Astrocyte of the spinal cord (primary cell): Measurements from ENCODE around the gene E2F3.

Experiments
- DNase-seq: peaks from one replicate; pipeline ENCODE4 v3.0.0; 2011; ENCODE audit warnings: low read depth, low spot score
- H3K4me3 ChIP-seq: 2 replicates; pipeline ENCODE4 v1.5.1; 2011; ENCODE audit warnings: low read depth, mild to moderate bottlenecking, low read length, moderate library complexity
- in situ Hi-C: cut with HindIII; loops from 2 replicates; pipeline ENCODE4 v1.10.0; 2017; ENCODE audit warnings: low sequenced_read_pairs
- TF ChIP-seq, protein P1 (sequence below): IDR thresholded peaks from 2 replicates; pipeline ENCODE4 v1.5.1; 2012; ENCODE audit warnings: low read depth, mild to moderate bottlenecking, low read length, inconsistent platforms

Gene E2F3

GRCh38 chr6:20532881-20533280, 131.2 kb downstream of the E2F3 start:
- DNase-seq, result no peak
- no peak overlapping the region for H3K4me3 ChIP-seq
- TF ChIP-seq, protein P1, sequence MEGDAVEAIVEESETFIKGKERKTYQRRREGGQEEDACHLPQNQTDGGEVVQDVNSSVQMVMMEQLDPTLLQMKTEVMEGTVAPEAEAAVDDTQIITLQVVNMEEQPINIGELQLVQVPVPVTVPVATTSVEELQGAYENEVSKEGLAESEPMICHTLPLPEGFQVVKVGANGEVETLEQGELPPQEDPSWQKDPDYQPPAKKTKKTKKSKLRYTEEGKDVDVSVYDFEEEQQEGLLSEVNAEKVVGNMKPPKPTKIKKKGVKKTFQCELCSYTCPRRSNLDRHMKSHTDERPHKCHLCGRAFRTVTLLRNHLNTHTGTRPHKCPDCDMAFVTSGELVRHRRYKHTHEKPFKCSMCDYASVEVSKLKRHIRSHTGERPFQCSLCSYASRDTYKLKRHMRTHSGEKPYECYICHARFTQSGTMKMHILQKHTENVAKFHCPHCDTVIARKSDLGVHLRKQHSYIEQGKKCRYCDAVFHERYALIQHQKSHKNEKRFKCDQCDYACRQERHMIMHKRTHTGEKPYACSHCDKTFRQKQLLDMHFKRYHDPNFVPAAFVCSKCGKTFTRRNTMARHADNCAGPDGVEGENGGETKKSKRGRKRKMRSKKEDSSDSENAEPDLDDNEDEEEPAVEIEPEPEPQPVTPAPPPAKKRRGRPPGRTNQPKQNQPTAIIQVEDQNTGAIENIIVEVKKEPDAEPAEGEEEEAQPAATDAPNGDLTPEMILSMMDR, result no peak
- in situ Hi-C loops, result no loop called here

DNA sequence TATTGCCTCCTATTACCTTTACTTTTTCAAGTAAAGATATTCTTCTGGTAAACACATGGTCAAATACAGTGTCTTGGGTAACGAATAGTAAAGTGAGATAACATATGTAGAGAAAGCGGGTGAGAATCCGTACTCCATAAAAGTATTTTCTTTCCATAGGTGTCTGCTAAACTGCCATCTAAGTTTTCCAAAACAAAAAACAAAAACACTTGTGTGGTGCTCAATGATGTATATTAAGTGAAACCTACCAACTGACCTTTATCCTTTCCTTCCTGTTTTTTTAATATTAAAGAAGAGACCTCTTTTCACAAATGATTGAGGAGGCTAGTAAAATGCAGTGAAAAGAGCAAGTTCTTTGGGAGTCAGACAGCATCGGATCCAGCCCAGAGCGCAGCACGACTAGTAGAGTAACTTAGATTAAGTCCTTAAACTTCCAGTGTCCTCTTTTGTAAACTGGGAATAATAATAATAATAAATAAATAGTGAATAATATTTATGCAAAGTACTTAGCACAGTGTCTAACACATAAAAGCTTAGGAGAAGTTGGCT, 132.1 kb downstream of the E2F3 start:
- TF ChIP-seq, protein P1, result no peak
- DNase-seq, result no peak
- in situ Hi-C loops, result no loop called here

GRCh38 chr6:20534295-20535262, 132.9 kb downstream of the E2F3 start, which contains the start of gene CDKAL1:
Gene CDKAL1 (plus strand): TSS chr6:20534457. CDS start chr6:20546351, 11,894 bp downstream.
- peak within 1 kb of the TSS; percentile 71 for H3K4me3 ChIP-seq
- peak; percentile 95 for DNase-seq
- in situ Hi-C loops, result no loop called here
- TF ChIP-seq, protein P1, result no peak

More for the DNA sequence above, 132.1 kb downstream of the E2F3 start:
- H3K4me3 ChIP-seq, result peak overlapping the region; percentile 71

DNA sequence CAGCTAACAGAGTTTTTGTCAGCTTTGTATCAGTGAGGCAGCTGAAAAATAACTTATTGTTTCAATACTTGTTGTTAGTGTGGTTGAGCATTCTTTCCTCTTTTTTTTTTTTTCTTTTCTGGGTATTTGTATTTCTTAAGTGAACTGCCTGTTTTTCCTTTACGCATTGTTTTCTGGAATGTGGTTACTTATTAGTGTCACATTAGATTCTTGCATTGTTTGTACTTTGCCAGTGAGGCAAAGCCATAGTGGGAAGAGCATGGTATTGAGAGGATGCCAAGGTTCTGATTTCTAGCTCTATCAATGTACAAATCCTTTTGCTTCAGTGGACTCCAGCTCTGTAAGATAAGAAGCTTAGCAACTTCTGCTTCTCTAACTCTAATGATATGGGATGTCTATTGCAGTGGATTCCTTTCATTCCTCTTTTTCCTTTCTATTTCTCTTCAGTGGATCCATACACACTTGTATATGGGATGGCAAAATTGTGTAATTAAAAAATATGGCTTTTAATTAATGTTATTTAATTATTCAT, 136.5 kb downstream of the E2F3 start:
- TF ChIP-seq, protein P1, result no peak
- in situ Hi-C loops, result no loop called here
- H3K4me3 ChIP-seq, result no peak overlapping the region
- DNase-seq, result no peak

DNA sequence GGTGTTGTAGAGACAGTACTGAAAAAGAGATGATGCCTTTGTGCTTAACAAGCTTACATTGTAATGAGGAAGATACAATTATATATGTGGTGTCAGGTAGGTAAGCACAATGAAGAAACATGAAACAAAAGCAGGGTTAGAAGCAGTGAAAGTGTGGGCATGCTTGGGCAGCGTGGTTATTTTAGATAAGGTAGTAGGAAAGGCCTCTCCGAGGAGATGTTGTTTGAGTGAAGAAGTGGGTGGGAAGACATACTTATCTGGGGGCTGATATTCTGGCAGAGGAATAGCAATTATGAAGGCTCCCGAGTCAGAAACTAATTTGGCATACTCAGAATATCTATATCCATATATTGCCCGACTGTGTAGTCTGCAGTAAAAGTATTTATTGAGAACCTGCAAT, 137.2 kb downstream of the E2F3 start:
- TF ChIP-seq, protein P1, result no peak
- H3K4me3 ChIP-seq, result no peak overlapping the region
- in situ Hi-C loops, result no loop called here
- DNase-seq, result no peak

- DNase-seq, result no peak
- TF ChIP-seq, protein P1, result no peak
- no peak overlapping the region for H3K4me3 ChIP-seq
- in situ Hi-C loops, result no loop called here
Observed at GRCh38 chr6:20539387-20539786, 137.7 kb downstream of the E2F3 start.
